KMS-11 (cell line): ENCODE results near the gene ZNF764.

Source experiments
- H2AFZ ChIP-seq: fragments of 200-600 bp; sonication (generic); 2 replicates; pipeline ENCODE4 v1.6.1; 2016; ENCODE audit warnings: antibody characterized with exemption, mixed run types, low read depth
- H3K27ac ChIP-seq: fragments of 200-600 bp; sonication (generic); 2 replicates; pipeline ENCODE4 v1.6.1; 2016; ENCODE audit warnings: mild to moderate bottlenecking, mixed run types
- H3K27me3 ChIP-seq: fragments of 200-600 bp; sonication (generic); 2 replicates; pipeline ENCODE4 v1.6.1; 2017; ENCODE audit warnings: mild to moderate bottlenecking, low read depth, mixed run types, moderate library complexity; ENCODE audit not compliant: insufficient read depth
- H3K36me3 ChIP-seq: fragments of 200-600 bp; sonication (generic); 2 replicates; pipeline ENCODE4 v1.6.1; 2017; ENCODE audit warnings: mild to moderate bottlenecking, mixed run types; ENCODE audit not compliant: insufficient read depth
- H3K4me1 ChIP-seq: fragments of 200-600 bp; sonication (generic); 2 replicates; pipeline ENCODE4 v1.6.1; 2016; ENCODE audit warnings: mild to moderate bottlenecking, low read depth, mixed run types; ENCODE audit not compliant: poor library complexity, severe bottlenecking
- H3K4me2 ChIP-seq: fragments of 200-600 bp; sonication (generic); 2 replicates; pipeline ENCODE4 v1.7.0; 2016; ENCODE audit warnings: mild to moderate bottlenecking, mixed run types
- H3K4me3 ChIP-seq: fragments of 200-600 bp; sonication (generic); IDR thresholded peaks from 2 replicates; pipeline ENCODE4 v1.6.1; 2017; ENCODE audit warnings: low read depth, low read length, mixed read lengths; ENCODE audit not compliant: insufficient read depth
- H3K79me2 ChIP-seq: fragments of 200-600 bp; sonication (generic); 2 replicates; pipeline ENCODE4 v1.6.1; 2016; ENCODE audit warnings: low read depth, mixed run types; ENCODE audit not compliant: insufficient read depth
- H3K9ac ChIP-seq: fragments of 200-600 bp; sonication (generic); 2 replicates; pipeline ENCODE4 v1.6.1; 2016; ENCODE audit warnings: mild to moderate bottlenecking, mixed run types
- H4K20me1 ChIP-seq: fragments of 200-600 bp; sonication (generic); 2 replicates; pipeline ENCODE4 v1.6.1; 2016; ENCODE audit warnings: mild to moderate bottlenecking, mixed run types; ENCODE audit not compliant: insufficient read depth
- TF ChIP-seq, protein P1 (sequence below): fragments of 200-600 bp; sonication (generic); conservative IDR thresholded peaks from 2 replicates; pipeline ENCODE4 v1.6.1; 2017; ENCODE audit warnings: low read depth, mild to moderate bottlenecking, antibody characterized with exemption, low read length, moderate library complexity, mixed read lengths

Gene ZNF764

DNA sequence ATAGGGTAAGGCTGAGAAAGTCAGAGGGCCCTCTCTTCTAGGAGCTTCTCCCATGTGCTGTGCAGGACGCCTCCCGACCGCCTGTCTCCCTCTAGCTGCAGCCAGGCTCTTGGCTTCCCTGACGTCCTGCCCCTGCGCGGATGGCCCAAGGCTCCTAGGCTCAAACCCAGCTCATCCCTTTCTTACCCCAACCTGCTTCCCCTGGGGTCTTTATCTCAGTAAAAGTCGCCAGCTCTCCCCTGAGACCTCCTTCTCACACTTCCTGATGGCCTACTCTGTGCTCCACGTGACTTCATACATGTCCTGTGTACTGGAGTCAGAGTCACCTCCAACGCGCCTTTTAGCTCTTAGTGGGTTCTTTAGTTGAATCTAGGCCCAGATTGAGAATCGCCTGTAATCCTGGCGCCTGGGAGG is 22.4 kb downstream of the ZNF764 start:
- TF ChIP-seq, protein P1, sequence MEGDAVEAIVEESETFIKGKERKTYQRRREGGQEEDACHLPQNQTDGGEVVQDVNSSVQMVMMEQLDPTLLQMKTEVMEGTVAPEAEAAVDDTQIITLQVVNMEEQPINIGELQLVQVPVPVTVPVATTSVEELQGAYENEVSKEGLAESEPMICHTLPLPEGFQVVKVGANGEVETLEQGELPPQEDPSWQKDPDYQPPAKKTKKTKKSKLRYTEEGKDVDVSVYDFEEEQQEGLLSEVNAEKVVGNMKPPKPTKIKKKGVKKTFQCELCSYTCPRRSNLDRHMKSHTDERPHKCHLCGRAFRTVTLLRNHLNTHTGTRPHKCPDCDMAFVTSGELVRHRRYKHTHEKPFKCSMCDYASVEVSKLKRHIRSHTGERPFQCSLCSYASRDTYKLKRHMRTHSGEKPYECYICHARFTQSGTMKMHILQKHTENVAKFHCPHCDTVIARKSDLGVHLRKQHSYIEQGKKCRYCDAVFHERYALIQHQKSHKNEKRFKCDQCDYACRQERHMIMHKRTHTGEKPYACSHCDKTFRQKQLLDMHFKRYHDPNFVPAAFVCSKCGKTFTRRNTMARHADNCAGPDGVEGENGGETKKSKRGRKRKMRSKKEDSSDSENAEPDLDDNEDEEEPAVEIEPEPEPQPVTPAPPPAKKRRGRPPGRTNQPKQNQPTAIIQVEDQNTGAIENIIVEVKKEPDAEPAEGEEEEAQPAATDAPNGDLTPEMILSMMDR: no peak
- Histone ChIP-seq H3K27ac (peak overlapping the region; percentile 91; the same call in 1 of the 2 replicates), H3K27me3 (no peaks in the 10 kb centered on the region), H3K79me2 (no peaks in the 10 kb centered on the region; the same call in 1 of the 2 replicates), H2AFZ (peak overlapping the region; percentile 86; the same call in 1 of the 2 replicates), H3K9ac (peak overlapping the region; percentile 98; the same call in 1 of the 2 replicates), H3K4me1 (peaks cover 22% of the 10 kb centered on the region), H3K4me3 (no peak overlapping the region), H3K4me2 (peak overlapping the region; percentile 81), H3K36me3 (no peaks in the 10 kb centered on the region), H4K20me1 (no peaks in the 10 kb centered on the region)

DNA sequence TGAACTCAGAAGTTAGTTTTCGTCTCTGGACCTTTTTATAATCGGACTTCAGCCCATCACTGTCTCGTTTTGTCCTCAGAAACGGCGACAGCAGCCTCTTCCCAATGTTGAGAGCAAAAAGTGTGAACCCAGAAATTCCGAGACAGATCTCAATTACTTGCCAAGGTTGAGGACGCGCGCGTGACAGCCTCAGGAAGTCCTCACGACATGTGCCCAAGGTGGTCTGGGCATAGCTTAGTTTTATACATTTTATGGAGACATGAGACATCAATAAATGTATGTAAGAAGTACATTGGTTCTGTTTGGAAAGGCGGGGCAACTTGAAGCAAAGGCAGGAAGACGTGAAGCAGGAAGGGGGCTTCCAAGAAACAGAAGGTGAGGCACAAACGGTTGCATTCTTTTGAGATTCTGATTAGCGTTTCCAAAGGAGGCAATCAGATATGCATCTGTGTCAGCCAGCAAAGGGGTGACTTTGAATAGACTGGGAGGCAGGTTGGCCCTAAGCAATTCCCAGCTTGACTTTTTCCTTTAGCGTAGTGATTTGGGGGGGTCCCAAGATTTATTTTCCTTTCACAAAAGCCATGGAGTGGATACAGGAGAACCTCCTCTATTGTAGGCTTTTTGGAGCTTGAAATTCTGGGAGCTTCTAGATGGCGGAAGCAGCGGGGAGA is 22.9 kb downstream of the ZNF764 start:
- peak overlapping the region; percentile 81 for H3K4me2 ChIP-seq
- H3K79me2 ChIP-seq: no peaks in the 10 kb centered on the region; the same call in 1 of the 2 replicates
- no peaks in the 10 kb centered on the region for H4K20me1 ChIP-seq
- TF ChIP-seq, protein P1: no peak
- peak overlapping the region; percentile 28 for H3K4me3 ChIP-seq
- H3K27ac ChIP-seq: peak overlapping the region; percentile 91
- H3K36me3 ChIP-seq: no peaks in the 10 kb centered on the region
- peak overlapping the region; percentile 98 for H3K9ac ChIP-seq
- no peaks in the 10 kb centered on the region for H3K27me3 ChIP-seq
- peaks cover 22% of the 10 kb centered on the region for H3K4me1 ChIP-seq
- peak overlapping the region; percentile 86 for H2AFZ ChIP-seq

DNA sequence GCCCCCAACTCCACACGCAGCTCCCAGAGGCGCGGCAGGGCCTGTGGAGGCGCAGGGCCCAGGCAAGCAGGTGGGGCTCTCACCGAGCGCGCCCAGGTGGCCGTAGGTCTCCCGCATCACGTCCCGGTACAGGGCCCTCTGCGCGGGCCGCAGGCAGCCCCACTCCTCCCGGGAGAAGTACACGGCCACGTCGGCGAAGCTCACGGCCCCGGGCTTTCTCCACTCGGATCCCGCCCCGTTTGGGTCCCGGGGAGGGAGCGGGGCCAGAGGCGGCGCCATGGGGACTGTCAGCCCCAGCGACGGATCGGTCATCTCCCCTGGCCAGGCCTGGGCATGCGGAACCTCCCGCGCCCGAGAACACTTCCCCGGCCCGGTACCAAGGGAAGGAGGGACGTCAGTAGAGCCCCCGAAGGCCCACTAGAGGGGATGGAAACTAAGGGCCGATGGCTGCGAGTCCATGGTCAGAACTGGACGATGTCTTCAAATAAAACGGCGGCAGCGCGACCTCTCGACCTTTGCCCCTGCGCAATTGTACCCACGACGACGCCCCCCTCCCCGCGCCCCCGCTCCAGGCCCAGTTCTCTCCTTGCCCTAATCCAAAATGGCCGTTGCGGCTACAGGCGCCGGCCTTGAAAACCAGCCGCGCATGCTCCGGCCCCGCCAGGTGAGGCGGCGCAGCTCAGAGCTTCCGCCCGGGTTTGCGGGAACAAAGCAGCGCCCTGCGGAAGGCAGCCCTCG is 23.6 kb downstream of the ZNF764 start, which contains the start of gene ZNF747:
Gene ZNF747 (minus strand): TSS at position 491 of the 738 bp plus-strand sequence. CDS start 179 bp downstream, at position 312.
- Histone ChIP-seq H2AFZ (peak within 1 kb of the TSS; percentile 86), H3K79me2 (no peaks in the 10 kb centered on the region; the same call in 1 of the 2 replicates), H3K27ac (peak within 1 kb of the TSS; percentile 91), H3K4me3 (peak within 1 kb of the TSS; percentile 28), H3K9ac (peak within 1 kb of the TSS; percentile 98), H3K4me1 (peaks cover 22% of the 10 kb centered on the region), H3K4me2 (peak within 1 kb of the TSS; percentile 81), H3K27me3 (no peaks in the 10 kb centered on the region), H3K36me3 (no peaks in the 10 kb centered on the region), H4K20me1 (no peaks in the 10 kb centered on the region)
- TF ChIP-seq, protein P1: no peak

DNA sequence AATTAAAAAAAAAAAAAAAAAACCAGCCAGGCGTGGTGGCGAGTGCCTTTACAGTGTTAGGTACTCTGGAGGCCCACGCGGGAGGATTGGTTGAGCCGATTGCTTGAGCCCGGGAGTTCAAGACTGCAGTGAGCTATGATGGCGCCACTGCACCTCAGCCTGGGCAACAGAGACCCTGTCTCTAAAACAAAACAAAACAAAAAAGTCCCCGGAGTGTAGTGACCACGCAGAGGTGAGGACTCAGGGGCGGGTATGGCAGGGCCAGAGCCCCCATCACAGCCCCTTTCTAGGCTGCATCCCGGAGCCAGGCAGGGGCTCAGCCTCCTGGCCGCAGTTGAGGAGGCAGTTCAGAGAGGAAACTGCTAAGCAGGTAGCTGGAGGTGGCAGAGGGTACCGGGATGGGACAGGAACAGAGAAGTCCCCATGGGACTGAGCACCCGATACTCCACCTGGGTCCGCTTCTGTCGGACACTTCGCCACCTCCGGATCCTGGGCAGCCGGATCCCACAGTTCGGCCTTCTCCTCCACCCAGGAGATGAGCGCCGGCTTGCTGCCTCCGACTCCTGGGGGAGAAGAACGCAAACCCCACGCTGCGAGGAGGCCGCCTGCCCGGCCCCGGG is 24.3 kb downstream of the ZNF764 start:
- Histone ChIP-seq H2AFZ (peak overlapping the region; percentile 86), H3K9ac (peak overlapping the region; percentile 98), H3K27me3 (no peaks in the 10 kb centered on the region), H3K4me1 (peaks cover 22% of the 10 kb centered on the region), H4K20me1 (no peaks in the 10 kb centered on the region), H3K27ac (peak overlapping the region; percentile 91), H3K4me2 (peak overlapping the region; percentile 81), H3K4me3 (no peak overlapping the region), H3K36me3 (no peaks in the 10 kb centered on the region), H3K79me2 (no peaks in the 10 kb centered on the region; the same call in 1 of the 2 replicates)
- TF ChIP-seq, protein P1: no peak
